Activated CD8-positive, alpha-beta memory T cell treated with anti-CD3 and anti-CD28 coated beads for 36 hours (primary cell): ENCODE data around the gene PIEZO1. TPM values are rescaled to one million over a fixed set of nuclear protein-coding genes. Genes with fewer than 3 reads are reported as not detected.

Experiments
- CTCF ChIA-PET: fragments of 350-600 bp; sonication (Branson Sonifier 250); formaldehyde crosslinking; loops from one replicate; lab custom pipeline; 2021; ENCODE audit warnings: antibody characterized with exemption; lab: Charles Lee
- POLR2A ChIA-PET: fragments of 350-600 bp; sonication (Branson Sonifier 250); formaldehyde crosslinking; loops from one replicate; lab custom pipeline; 2021; ENCODE audit warnings: antibody characterized with exemption; lab: Charles Lee
- total RNA-seq, 2 experiments: library from RNA; stranded (reverse); gene quantifications; one replicate each; pipeline ENCODE4 v1.2.3, GENCODE V29; 2021

Gene PIEZO1
- total RNA-seq, 2 experiments from 2014 or later, result 217 to 219 TPM

GRCh38 chr16:88764080-88764479 is 20.9 kb downstream of the PIEZO1 start:
- CTCF ChIA-PET, result interaction anchor here (1.7 to 9.1 kb wide), 2 partner anchors 16 to 28 kb away, joined by 4 to 49 read pairs; no protein-coding TSS in a partner anchor
- POLR2A ChIA-PET, result no interaction called here

GRCh38 chr16:88763502-88764053 is 21.4 kb downstream of the PIEZO1 start:
- ChIA-PET CTCF (interaction anchor here (1.2 to 9.1 kb wide), 3 partner anchors 17 to 27 kb away, joined by 3 to 49 read pairs (median 4); no protein-coding TSS in a partner anchor), POLR2A (no interaction called here)

- POLR2A ChIA-PET, result no interaction called here
- CTCF ChIA-PET, result interaction anchor here (1.2 to 9.1 kb wide), 3 partner anchors 17 to 26 kb away, joined by 3 to 49 read pairs (median 4); no protein-coding TSS in a partner anchor
Measured at GRCh38 chr16:88762941-88763340, 22.1 kb downstream of the PIEZO1 start.

GRCh38 chr16:88762258-88762870 is 22.7 kb downstream of the PIEZO1 start:
- CTCF ChIA-PET, result interaction anchor here (1.2 to 9.1 kb wide), 3 partner anchors 18 to 26 kb away, joined by 3 to 49 read pairs (median 4); no protein-coding TSS in a partner anchor
- POLR2A ChIA-PET, result no interaction called here

- CTCF ChIA-PET, result interaction anchor here (9.1 kb wide), 1 partner anchor 25 kb away, joined by 49 read pairs; no protein-coding TSS in a partner anchor
- POLR2A ChIA-PET, result no interaction called here
Measured at GRCh38 chr16:88761830-88762229, 23.2 kb downstream of the PIEZO1 start.

GRCh38 chr16:88761143-88761534 is 23.9 kb downstream of the PIEZO1 start:
- ChIA-PET POLR2A (no interaction called here), CTCF (interaction anchor here (1.3 to 9.1 kb wide), 2 partner anchors 24 to 25 kb away, joined by 3 to 49 read pairs; partner anchors contain the start of gene PIEZO1)

GRCh38 chr16:88760424-88761142 is 24.4 kb downstream of the PIEZO1 start:
- ChIA-PET POLR2A (no interaction called here), CTCF (interaction anchor here (1.3 to 9.1 kb wide), 2 partner anchors 24 kb away, joined by 3 to 49 read pairs; partner anchors contain the start of gene PIEZO1)

- POLR2A ChIA-PET, result interaction anchor here (0.5 kb wide), 1 partner anchor 9 kb away, joined by 4 read pairs; no protein-coding TSS in a partner anchor
- CTCF ChIA-PET, result interaction anchor here (1.3 to 9.1 kb wide), 2 partner anchors 23 to 25 kb away, joined by 3 to 49 read pairs; partner anchors contain the start of gene PIEZO1
Measured at GRCh38 chr16:88759976-88760350, 25.1 kb downstream of the PIEZO1 start.

- ChIA-PET POLR2A (interaction anchor here (0.5 kb wide), 1 partner anchor 8 kb away, joined by 4 read pairs; no protein-coding TSS in a partner anchor), CTCF (interaction anchor here (0.7 to 9.1 kb wide), 4 partner anchors 16 to 23 kb away, joined by 3 to 49 read pairs (median 7); no protein-coding TSS in a partner anchor)
Measured at GRCh38 chr16:88759245-88759975, 25.6 kb downstream of the PIEZO1 start.

GRCh38 chr16:88758944-88759244 is 26.1 kb downstream of the PIEZO1 start:
- ChIA-PET CTCF (interaction anchor here (0.7 to 2.0 kb wide), 3 partner anchors 16 to 22 kb away, joined by 3 to 9 read pairs (median 5); no protein-coding TSS in a partner anchor), POLR2A (no interaction called here)

GRCh38 chr16:88758227-88758943 is 26.6 kb downstream of the PIEZO1 start:
- POLR2A ChIA-PET, result no interaction called here
- CTCF ChIA-PET, result interaction anchor here (0.7 to 2.0 kb wide), 6 partner anchors 10 to 22 kb away, joined by 3 to 9 read pairs (median 3); no protein-coding TSS in a partner anchor

- ChIA-PET POLR2A (no interaction called here), CTCF (interaction anchor here (1.4 kb wide), 1 partner anchor 19 kb away, joined by 4 read pairs; no protein-coding TSS in a partner anchor)
Measured at GRCh38 chr16:88755745-88756443, 29.1 kb downstream of the PIEZO1 start.

- POLR2A ChIA-PET, result no interaction called here
- CTCF ChIA-PET, result interaction anchor here (0.8 to 2.4 kb wide), 2 partner anchors 18 to 26 kb away, joined by 3 to 10 read pairs; no protein-coding TSS in a partner anchor
Measured at GRCh38 chr16:88754912-88755744, 29.9 kb downstream of the PIEZO1 start.

- CTCF ChIA-PET, result interaction anchor here (0.7 to 2.4 kb wide), 3 partner anchors 11 to 27 kb away, joined by 3 to 10 read pairs (median 3); no protein-coding TSS in a partner anchor
- POLR2A ChIA-PET, result no interaction called here
Measured at GRCh38 chr16:88754109-88754911, 30.7 kb downstream of the PIEZO1 start.

GRCh38 chr16:88753602-88754001 is 31.4 kb downstream of the PIEZO1 start:
- ChIA-PET POLR2A (no interaction called here), CTCF (interaction anchor here (0.7 to 2.4 kb wide), 2 partner anchors 10 to 16 kb away, joined by 3 to 10 read pairs; no protein-coding TSS in a partner anchor)

- ChIA-PET CTCF (interaction anchor here (2.4 kb wide), 1 partner anchor 16 kb away, joined by 10 read pairs; no protein-coding TSS in a partner anchor), POLR2A (no interaction called here)
Measured at GRCh38 chr16:88753191-88753590, 31.8 kb downstream of the PIEZO1 start.
